Bronchial epithelial cell (primary cell): ENCODE results near the gene RBM27. TPM values are rescaled to one million over a fixed set of nuclear protein-coding genes. Genes with fewer than 3 reads are reported as not detected.
"Not testable (repeated sequence)": the region's sequence is repeated elsewhere in the genome, so short reads cannot be mapped to it uniquely, and the experiment has no call there.

Experiments used
- DNase-seq: peaks from one replicate; pipeline ENCODE4 v3.0.0-alpha.2; 2010; ENCODE audit warnings: low read depth
- FAIRE-seq: peaks from 2 replicates; lab custom pipeline; 2011; peaks lifted over from hg19 to GRCh38; lab: Jason Lieb, UNC
- H3K27me3 ChIP-seq: 2 replicates; pipeline ENCODE4 v1.5.1; 2011; ENCODE audit warnings: low read length; ENCODE audit not compliant: control insufficient read depth, insufficient read depth
- H3K36me3 ChIP-seq: 2 replicates; pipeline ENCODE4 v1.5.1; 2011; ENCODE audit warnings: low read length; ENCODE audit not compliant: control insufficient read depth, insufficient read depth
- H3K4me3 ChIP-seq: 2 replicates; pipeline ENCODE4 v1.5.1; 2011; ENCODE audit warnings: mild to moderate bottlenecking, low read depth, low read length, control low read depth
- total RNA-seq: library from RNA; depleted of rRNA; stranded (reverse); fragments of >200 nt; gene quantifications from 2 replicates; pipeline ENCODE4 v1.2.1, GENCODE V29; 2014
- TF ChIP-seq, protein P1 (sequence below): IDR thresholded peaks from 2 replicates; pipeline ENCODE4 v1.5.1; 2011; ENCODE audit warnings: mild to moderate bottlenecking, moderate library complexity, low read length, control low read depth, inconsistent platforms; ENCODE audit not compliant: insufficient read depth, severe bottlenecking

Gene RBM27
- total RNA-seq, 1 donor from 2014 or later, result 19.7 TPM

- TF ChIP-seq, protein P1, sequence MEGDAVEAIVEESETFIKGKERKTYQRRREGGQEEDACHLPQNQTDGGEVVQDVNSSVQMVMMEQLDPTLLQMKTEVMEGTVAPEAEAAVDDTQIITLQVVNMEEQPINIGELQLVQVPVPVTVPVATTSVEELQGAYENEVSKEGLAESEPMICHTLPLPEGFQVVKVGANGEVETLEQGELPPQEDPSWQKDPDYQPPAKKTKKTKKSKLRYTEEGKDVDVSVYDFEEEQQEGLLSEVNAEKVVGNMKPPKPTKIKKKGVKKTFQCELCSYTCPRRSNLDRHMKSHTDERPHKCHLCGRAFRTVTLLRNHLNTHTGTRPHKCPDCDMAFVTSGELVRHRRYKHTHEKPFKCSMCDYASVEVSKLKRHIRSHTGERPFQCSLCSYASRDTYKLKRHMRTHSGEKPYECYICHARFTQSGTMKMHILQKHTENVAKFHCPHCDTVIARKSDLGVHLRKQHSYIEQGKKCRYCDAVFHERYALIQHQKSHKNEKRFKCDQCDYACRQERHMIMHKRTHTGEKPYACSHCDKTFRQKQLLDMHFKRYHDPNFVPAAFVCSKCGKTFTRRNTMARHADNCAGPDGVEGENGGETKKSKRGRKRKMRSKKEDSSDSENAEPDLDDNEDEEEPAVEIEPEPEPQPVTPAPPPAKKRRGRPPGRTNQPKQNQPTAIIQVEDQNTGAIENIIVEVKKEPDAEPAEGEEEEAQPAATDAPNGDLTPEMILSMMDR, result no peak
- FAIRE-seq (no peak), DNase-seq (peak; percentile 92)
- H3K27me3 ChIP-seq, result no peaks in the 10 kb centered on the region
- H3K4me3 ChIP-seq, result no peak overlapping the region
- H3K36me3 ChIP-seq, result no peaks in the 10 kb centered on the region
These were observed 15.0 kb upstream of the RBM27 start for GRCh38 chr5:146188358-146188757.

- Histone ChIP-seq H3K36me3 (no peaks in the 10 kb centered on the region), H3K27me3 (no peaks in the 10 kb centered on the region), H3K4me3 (no peak overlapping the region)
- no peak for FAIRE-seq
- DNase-seq, result no peak
- TF ChIP-seq, protein P1, result no peak
These were observed 10.8 kb upstream of the RBM27 start for GRCh38 chr5:146192571-146193043.

GRCh38 chr5:146193285-146193684 is 10.1 kb upstream of the RBM27 start:
- no peaks in the 10 kb centered on the region for H3K36me3 ChIP-seq

DNA sequence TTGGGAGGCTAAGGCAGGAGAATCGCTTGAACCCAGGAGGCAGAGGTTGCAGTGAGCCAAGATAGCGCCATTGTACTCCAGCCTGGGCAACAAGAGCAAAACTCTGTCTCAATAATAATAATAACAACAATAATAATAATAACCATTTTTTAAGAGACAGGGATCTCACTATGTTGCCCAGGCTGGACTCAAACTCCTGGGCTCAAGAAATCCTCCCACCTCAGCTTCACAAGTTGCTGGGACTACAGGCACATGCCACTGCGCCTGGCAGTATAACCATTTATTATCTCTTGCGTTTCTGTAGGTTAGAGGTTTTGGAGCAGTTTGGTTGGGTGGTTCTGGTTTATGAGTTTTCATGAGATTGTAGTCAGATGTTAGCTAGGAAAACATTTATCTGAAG is 8.4 kb upstream of the RBM27 start:
- not testable (repeated sequence) for DNase-seq, FAIRE-seq, H3K27me3 ChIP-seq, H3K4me3 ChIP-seq, H3K36me3 ChIP-seq

More at GRCh38 chr5:146193285-146193684, 10.1 kb upstream of the RBM27 start:
- FAIRE-seq (no peak), DNase-seq (peak; percentile 44)
- TF ChIP-seq, protein P1, result no peak
- no peaks in the 10 kb centered on the region for H3K27me3 ChIP-seq
- H3K4me3 ChIP-seq, result no peak overlapping the region

DNA sequence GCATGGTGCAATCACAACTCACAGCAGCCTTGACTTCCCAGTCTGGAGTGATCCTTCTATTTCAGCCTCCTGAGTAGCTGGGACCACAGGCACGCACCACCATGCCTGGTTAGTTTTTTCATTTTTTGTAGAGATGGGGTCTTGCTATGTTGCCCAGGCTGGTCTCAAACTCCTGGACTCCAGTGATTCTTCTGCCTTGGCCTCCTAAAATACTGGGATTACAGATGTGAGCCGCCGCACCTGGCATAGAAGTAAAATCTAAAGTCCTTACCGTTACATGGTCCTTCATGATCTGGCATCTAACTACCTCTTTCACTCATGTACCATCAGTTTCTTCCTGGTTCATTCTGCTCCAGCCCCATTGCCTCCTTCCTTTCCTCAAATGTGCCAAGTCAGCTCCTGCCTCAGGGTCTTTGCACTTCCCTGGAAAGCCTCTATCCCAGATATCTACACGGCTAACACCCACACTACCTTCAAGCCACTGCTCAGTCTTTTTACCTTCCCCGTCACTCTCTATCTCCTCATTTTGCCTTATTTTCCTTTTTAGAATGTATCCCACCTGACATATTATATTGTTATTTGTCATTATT is 6.9 kb upstream of the RBM27 start:
- Histone ChIP-seq H3K36me3 (no peaks in the 10 kb centered on the region), H3K4me3 (no peak overlapping the region), H3K27me3 (no peaks in the 10 kb centered on the region)
- FAIRE-seq, result no peak
- TF ChIP-seq, protein P1, result no peak
- DNase-seq, result no peak

- no peak overlapping the region for H3K4me3 ChIP-seq
- FAIRE-seq, result no peak
- no peaks in the 10 kb centered on the region for H3K36me3 ChIP-seq
- DNase-seq, result no peak
- TF ChIP-seq, protein P1, result no peak
- H3K27me3 ChIP-seq, result no peaks in the 10 kb centered on the region
These were observed 4.1 kb upstream of the RBM27 start for GRCh38 chr5:146199176-146199815.

GRCh38 chr5:146201795-146202194 is 1.6 kb upstream of the RBM27 start:
- FAIRE-seq, DNase-seq, H3K27me3 ChIP-seq: not testable (repeated sequence)

More at GRCh38 chr5:146201795-146202194, 1.6 kb upstream of the RBM27 start:
- not testable (repeated sequence) for H3K36me3 ChIP-seq, H3K4me3 ChIP-seq
